ENCODE results near the gene AQP9.

DNA sequence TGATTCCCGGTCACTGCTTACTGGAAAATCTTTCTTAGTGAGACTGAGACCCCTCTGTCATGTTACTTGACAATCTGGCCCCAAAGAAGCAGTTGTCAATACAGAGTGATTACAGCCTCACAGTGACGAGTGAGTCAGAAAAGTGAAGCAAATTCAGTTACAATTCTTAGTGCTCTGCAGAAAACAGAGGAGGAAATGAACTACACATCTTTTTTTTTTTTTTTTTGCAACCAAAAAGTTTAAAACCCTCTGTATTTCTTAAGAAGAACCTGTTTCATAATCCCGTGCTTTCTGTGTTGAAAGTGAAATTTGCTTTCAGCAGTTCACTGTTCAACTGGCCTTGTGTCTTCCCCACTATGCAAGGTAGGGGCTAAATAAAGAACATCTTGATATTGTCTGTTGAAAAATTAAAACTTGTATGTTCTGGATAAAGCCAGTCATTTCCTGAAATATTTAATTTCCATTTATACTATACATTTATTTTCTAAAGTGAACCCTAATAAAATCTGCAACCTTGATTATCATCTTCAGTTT lies 1.9 kb downstream of the AQP9 start:
- TF ChIP-seq, protein P1, sequence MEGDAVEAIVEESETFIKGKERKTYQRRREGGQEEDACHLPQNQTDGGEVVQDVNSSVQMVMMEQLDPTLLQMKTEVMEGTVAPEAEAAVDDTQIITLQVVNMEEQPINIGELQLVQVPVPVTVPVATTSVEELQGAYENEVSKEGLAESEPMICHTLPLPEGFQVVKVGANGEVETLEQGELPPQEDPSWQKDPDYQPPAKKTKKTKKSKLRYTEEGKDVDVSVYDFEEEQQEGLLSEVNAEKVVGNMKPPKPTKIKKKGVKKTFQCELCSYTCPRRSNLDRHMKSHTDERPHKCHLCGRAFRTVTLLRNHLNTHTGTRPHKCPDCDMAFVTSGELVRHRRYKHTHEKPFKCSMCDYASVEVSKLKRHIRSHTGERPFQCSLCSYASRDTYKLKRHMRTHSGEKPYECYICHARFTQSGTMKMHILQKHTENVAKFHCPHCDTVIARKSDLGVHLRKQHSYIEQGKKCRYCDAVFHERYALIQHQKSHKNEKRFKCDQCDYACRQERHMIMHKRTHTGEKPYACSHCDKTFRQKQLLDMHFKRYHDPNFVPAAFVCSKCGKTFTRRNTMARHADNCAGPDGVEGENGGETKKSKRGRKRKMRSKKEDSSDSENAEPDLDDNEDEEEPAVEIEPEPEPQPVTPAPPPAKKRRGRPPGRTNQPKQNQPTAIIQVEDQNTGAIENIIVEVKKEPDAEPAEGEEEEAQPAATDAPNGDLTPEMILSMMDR (IDR thresholded peaks at IDR 0.05) = no peak
- no peak for TF ChIP-seq POLR2A (IDR thresholded peaks at IDR 0.05)
